MV-4-11 (cell line): ENCODE results near the gene CERK.
A peak's percentile ranks its signal among the peaks of the same experiment; 100 is the strongest.
"Not testable (repeated sequence)": the region's sequence is repeated elsewhere in the genome, so short reads cannot be mapped to it uniquely, and the experiment has no call there.

Source experiments
- DNase-seq: peaks from one replicate; lab custom pipeline; 2025; lab: John Stamatoyannopoulos, UW

The CERK gene, protein sequence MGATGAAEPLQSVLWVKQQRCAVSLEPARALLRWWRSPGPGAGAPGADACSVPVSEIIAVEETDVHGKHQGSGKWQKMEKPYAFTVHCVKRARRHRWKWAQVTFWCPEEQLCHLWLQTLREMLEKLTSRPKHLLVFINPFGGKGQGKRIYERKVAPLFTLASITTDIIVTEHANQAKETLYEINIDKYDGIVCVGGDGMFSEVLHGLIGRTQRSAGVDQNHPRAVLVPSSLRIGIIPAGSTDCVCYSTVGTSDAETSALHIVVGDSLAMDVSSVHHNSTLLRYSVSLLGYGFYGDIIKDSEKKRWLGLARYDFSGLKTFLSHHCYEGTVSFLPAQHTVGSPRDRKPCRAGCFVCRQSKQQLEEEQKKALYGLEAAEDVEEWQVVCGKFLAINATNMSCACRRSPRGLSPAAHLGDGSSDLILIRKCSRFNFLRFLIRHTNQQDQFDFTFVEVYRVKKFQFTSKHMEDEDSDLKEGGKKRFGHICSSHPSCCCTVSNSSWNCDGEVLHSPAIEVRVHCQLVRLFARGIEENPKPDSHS

DNA sequence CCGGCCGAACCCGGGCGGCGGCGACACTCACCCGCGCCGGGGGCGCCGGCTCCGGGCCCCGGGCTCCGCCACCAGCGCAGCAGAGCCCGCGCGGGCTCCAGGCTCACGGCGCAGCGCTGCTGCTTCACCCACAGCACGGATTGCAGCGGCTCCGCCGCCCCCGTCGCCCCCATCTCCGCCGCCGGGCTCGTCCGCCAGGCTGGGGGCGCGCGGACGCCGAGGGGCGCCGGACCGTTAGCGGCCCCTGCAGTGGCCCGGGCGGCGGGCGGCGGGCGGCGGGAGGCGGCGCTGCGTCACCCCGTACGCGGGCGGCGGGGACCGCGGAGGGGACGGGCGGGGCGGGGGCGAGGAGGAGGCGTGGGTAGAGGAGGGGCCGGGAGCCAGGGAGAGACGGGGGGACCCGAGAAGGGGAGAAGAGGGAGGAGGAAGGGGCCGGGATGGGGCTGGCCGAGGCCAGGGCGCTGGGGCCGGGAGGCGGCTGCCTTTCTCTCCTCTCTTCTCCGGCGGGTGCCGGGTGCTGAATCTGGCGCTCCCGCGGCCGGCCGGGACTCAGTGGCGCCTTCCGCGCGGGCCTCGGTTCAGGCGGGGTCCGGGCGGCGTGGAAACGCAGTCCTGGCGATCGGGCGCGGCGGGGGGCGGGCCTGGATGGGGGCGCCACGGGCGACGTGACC, at the start of gene CERK:
TSS of gene CERK (minus strand) at position 277 of the 671 bp plus-strand sequence. CDS start at position 173, 104 bp downstream.
- no peak for DNase-seq

DNA sequence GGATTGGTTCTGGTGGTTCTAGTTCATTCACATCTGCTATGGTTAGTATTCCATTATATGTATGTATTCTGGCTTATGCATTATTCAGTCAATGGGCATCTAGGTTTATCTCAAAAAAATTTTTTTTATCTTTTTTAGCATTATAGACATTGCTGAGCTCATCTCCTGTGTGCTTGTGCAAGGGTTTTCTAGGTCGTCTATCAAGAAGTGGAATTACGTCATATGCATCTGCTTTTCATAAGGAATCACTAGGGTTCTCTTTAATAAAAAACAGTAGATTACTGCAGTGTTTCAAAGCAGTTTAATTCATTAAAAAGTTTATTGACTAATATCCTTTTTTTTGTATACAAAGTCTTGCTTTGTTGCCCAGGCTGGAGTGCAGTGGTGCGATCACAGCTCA, 45.7 kb upstream of the CERK start:
- peak; percentile 14 for DNase-seq

DNA sequence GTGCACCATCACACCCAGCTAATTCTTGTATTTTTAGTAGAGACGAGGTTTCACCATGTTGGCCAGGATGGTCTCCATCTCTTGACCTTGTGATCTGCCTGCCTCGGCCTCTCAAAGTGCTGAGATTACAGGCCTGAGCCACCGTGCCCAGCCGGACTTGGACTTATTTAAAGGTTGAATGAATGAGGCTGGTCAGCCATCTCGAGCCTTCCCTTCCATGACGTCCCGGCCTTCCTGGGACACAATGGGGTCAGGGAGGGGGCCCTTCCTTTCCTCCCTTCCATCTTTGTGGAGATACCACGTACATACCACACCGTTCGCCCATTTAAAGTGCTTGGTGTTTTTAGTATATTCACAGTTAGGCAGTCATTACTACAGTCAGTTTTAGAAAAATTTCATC, 44.1 kb upstream of the CERK start:
- not testable (repeated sequence) for DNase-seq

DNA sequence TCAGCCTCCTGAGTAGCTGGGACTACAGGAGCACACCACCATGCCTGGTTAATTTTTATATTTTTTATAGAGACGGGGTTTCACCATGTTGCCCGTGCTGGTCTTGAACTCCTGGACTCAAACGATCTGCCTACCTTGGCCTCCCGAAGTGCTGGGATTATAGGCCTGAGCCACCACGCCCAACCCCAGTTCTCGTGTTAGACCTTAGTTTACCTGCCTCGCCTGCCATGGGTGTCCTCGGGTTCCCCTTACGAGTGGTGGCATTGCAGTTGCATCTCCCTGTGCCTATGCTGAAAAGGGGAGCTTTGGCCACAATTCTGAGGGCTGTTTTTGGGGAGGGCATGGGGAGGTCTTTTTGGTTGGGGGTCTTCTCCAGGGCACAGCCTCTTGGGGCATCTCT, 43.2 kb upstream of the CERK start:
- DNase-seq = no peak

DNA sequence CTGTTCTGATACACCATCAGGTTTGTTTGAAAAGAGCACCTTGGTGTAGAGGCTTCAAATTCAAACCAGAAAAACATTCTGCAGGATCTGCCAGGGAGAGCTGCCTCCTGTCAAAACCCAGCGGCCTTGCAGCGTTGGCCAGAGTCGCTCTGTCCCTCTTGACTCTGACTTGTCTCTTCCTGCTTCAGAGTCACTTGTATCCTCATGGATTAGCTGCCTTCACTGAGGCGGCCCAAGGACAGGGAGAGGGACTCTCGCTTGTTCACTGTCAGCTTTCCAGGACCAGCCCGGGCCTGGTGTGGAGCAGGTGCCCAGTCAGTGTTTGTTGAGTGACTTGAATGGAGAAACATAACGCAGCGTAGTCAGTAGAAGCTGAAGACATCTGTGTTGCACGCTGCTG, 42.4 kb upstream of the CERK start:
- DNase-seq = no peak

DNA sequence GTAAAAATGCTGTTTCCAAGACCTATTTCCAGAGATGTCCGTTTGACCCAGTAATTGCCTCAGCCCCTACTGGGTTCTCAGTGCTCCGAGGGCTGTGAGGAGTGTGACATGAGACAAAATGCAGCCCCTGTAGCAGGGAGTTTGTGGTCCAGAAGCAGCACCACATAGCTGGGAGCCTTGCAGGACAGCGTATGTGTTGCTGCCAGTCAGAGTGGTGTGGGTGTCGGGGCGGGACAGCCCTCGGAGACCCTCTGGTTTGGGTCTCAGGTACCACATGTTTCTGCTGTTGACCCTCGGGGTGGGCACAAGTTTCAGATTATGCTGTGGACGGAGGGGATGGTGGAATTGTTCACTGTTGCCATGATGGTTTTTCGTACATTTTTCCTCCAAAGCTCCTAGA, 41.6 kb upstream of the CERK start:
- no peak for DNase-seq

DNA sequence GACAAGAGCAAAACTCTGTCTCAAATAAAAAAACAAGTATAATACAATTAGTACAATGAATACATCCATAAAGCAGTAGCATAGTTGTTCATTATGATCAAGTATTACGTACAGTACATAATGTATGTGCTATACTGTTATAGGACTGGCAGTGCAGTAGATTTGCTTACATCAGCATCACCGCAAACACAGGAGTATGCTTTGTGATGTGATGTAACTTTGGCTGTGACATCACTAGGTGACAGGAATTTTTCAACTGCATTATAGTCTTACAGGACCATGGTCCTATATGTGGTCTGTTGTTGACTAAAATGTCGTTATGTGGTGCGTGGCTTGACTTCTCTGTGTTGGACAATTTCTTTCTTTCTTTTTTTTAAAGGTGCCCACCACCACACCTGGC, 41.0 kb upstream of the CERK start:
- no peak for DNase-seq

DNA sequence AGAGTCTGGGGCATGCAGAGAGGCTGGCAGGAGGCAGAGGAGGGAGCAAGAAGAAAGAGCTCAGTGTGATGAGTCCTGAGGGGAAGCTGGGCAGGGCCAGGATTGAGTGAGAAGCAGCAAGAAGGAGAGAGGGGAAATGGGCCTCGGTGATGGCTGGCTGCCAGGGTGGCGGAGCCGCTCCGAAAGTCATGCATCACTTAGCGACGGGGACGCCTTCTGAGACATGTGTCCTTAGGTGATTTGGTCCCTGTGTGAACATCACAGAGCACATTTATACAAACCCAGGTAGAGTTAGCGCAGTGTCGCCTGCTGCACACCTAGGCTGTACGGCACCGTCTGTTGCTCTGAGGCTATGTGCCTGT, 39.5 kb upstream of the CERK start:
- peak; percentile 59 for DNase-seq

DNA sequence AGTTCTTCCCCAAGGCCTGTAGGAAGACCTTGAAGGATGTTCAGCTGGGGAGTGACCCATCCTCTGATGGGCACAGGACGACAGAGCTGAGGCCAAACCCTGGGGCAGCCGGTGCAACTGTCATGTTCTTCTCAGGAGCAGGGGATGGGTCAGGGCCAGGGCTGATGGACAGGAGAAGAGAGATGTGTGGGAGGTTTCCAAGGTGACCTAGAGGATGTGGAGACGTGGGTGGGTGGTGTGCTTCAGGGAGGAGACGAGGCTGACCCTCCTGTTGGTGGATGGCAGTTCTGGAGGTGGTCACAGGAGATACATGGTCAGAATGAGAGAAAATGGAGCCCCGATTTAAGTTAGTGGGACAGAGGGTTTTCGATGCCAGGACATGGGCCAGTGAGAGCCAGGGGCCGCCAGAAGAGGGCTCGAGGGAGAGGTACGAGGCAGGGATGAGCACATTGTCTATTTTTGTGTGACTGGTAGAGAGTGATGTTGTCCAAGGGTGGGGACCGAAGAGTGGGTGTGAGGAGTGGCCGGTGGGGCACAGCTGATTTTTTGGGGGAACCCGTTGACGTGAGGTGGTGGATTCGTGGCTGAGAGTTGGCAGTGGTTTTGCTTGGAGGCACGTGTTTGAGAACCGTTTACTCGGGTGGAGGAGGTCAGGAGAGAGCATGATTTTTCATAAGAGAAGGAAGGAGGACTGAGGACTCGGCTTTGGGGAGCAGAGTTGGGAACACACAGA, 39.0 kb upstream of the CERK start:
- no peak for DNase-seq

DNA sequence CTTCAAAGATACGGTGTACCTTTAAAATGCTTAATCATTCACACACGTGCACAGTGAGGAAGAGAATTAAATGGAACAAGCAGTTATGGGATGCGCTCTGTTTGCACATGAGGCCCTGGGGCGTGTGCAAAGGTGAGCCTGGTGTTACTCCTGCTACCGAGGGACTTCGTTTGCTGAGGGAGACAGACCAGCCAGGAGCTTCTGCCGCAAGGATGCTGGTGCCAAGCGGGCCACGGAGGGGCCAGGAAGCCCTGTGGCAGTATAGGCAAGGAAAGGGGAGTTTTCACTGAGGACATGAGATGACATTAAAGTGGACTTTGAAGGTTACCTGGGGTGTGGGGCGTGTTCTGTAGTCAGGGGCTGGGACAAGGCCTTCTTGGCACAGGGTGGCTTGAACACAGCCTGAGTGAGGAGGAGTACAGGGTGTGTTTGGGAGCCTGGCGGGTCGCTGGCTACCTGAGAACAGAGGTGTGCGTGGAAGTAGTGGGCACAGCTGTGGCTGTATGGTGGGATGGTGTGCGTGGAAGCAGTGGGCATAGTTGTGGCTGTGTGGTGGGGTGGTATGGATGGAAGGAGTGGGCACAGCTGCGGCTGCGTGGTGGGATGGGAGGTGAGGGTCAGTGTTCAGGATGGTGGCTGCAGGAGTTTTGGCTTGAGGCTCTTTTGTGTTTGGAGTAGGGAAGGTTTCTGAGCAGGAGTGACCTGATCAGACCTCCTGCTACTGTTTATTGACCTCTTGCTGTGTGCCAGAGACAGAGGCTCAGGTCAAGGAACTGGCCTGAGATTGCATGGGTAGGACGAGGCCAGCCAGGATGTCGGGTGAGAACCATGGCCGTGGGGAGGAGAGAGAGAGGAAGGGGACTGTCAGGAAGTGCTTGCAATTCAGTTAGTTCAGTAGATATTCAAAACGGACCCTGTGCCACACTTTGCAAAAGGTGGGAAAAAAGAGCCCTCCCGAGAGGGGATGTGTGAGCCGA, 38.1 kb upstream of the CERK start:
- no peak for DNase-seq

DNA sequence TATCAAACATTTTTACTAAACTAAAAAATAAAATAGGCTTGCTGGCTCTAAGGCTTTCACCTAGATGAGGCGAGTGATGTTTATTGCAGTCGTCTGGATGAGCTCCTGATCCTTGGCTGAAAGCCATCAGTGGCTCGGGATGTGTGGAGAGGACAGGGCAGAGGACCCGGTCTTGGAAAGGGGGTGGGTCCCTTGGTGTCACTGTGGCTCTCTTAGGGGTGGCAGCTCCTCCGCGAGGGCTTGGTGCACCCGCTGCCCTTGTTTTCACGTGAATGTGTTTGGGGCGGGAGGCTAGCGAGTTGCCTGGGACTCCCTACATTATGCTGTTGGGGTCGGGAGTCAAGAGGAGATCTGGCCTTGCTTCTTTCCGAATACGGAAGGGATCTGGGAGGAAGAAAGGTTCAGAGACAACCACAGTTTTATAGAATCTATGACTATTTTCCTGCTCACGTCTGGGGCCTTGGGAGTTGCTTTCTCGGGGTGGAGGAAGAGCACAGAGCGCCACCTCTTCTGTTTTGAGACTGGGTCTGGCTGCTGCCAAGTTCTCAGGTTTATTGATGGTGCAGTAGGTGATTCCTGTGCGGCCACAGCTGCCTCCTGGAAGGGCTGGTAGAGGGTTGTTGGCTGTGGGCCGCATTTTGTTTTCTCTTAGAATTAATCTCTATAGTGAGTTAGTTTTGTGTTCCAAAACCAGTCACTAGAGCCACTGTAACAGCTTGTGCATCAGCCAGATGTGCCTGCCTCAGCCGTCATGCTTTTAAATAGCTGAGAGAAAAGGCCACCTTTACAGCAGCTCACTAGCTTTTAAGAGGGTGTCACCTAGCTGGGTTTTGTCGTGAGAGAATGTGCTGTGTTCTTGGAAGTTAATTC, 37.2 kb upstream of the CERK start:
- DNase-seq = no peak

DNA sequence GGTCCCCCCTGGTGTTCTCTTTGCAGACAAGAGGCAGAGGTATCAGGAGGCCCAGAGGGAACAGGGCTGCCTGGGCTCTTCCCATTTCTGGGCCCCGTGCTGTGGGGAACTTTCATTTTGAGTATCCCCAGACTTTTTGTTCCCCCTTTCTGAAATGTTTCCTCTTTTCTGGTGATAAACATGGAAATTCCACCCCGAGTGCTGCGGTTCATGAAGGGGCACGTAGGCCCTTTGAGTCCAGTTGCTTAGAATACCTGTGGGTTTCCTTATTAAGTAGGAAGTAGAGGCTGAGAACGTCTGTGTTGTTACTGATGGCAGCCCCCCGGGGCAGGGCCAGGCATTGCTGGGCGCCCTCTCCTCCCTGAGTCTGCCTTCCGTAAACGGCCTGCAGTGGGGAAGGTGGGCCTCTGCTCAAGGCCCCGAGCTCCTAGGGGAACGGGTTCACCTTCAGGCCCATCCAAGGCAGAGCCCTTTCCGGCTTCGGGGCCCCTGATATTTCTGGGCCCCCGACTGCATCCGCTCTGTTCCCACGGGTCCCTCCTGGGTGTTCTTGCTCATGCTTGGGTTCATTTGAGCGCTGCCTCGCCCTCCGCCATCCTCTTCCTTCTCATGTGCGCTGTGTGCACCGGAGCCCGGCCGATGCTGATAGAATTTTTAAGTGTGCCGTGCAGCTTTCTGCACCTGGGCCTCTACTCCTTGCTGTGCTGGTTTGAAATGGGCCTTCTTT, 36.4 kb upstream of the CERK start:
- DNase-seq = peak; percentile 97

DNA sequence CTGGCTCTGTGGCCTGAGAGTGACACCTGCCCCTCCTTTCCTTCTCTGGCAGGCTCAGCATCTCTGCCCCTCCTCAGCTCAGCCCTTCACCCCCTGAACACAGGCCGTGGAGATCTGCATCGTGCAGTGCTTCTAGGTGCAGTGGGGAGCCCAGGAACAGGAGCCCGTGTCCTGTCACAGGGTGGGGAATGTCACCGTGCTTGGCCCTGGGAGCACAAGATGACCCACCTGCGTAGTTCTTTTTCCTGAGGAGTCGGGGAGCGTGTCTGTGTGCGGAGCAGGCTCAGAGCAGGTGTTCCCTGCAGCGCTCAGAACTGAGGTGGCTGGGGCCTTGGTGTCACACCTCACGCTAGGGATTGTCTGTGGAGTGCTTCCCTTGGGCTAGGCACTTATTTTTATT, 35.0 kb upstream of the CERK start:
- no peak for DNase-seq

DNA sequence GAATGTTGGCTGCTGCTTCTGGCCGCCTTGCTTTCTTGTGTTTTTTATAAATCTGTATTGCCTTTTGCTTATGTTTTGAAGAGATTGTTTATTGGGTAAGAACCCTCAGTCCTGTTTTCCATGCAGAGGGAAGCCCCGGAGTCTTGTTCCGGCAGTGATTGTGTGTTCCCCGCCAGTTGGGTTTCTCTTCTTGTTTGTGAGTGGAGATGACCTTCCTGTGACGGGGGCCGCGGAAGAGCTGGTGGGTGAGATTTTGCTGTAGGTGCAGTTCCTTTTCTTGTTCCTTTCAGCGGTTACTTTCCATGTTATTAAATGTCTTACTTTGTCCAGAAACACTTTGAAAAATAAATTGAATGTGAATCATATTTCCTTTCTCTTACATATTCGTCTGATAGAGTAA, 32.7 kb upstream of the CERK start:
- peak; percentile 42 for DNase-seq

DNA sequence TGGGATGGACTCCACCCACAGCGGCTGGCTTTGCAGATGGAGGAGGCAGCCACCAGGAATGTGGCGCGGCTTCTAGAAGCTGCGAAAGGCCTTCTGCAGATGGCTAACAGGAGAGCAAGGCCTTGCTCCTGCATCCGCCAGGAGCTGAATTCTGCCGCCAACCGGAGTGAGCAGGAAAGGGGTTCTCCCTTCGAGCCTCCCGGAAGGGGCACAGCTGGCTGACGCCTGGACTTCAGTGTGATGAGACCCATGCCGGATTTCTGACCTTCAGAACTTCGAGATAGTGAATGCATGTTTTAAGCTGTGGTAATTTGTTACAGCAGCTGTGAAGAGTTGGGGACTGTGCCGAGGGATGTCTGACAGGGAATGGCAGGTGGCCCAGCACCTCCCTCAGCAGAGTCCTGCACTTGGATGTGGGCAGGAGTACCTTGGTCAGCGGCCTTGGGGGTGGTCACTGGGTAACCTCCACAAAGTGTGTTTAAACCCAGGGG, 32.1 kb upstream of the CERK start:
- DNase-seq = no peak

DNA sequence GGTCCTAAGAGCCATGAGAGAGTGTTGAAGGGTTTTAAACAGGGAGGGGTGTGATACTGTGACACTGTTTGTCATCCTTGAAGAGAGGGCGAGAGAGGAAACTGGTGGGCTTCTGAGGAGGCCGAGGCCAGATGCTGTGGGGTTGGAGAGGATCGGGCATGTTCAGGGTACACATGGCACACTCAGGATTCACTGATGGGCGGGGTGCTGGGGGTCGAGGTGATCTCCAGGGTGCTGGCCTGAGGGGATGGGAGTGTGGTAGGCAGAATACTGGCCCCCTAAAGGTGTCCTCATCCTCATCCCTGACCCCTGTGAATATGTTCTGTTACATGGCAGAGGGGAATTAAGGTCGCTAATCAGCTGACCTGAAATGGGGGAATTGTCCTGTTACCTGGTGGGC, 31.7 kb upstream of the CERK start:
- DNase-seq = no peak

DNA sequence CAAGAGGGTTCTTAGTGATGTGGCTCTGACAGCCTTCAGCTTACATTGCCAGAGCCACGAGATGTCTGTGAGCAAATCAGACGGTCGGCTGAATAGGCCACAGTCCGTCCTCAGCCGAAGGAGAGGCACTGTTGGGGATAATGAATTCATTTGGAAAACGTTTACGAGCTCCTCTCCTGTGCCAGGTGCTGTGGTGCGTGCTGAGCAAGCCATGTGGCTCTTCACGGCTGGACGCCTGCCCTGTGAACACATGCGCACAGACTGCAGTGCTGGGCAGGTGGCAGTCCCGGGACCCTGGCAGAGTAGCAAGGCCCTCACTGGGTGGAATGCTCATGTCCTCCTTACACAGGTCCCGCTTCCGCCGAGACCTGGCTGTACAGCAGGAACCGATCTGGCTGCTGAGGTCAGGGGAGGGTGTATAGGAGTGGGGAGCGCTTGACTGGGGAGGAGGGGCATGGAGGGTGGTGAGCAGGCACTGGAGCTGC, 31.2 kb upstream of the CERK start:
- DNase-seq = no peak

DNA sequence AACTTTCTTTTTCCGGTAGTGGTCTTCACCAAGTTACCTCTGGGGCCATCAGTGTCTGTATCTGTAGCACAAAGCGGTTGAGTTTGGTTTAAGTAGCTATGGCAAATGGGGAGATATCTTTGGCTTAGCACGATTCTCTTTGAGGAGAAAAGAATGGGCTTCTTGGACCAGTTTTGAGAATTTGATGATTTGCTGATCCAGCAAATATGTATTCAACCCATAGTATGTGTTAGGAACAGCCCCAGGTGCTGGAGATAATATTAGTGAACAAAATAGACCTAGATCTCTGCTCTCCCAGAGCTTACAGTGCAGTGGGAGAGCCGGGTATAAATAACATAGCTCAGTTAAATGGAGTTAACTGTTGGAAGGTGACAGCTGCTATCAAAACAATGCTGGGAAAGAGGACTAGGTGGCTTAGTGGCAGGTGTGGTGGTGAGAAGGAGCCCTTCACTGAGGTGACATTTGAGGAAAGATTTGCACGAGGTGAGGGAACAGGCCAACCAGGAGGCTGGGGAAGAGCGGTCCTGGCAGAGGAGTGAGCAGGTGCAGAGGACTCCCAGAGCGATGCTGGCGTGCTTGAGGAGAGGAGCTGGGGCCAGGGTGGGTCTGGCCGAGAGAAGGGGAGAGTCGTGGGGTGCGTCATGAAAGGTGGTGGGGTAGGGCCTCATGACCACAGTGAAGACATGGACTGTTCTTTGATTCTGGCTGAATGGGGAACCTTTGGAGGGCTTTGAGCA, 29.4 kb upstream of the CERK start:
- DNase-seq = no peak

DNA sequence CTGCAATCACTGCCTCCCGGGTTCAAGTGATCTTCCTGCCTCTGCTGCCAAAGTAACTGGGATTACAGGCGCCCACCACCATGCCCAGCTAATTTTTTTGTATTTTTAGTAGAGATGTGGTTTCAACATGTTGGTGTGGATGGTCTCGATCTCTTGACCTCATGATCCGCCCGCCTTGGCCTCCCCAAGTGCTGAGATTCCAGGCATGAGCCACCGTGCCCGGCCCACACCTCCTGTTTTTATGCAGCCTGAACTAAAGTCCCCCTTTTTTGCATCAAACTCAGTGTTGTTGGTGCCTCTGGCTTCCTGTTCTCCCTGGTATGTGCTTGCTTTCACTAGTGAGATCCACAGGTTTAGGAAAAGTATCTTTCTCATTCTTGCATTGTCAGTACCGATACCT, 28.6 kb upstream of the CERK start:
- DNase-seq = no peak
